Inflammatory macrophage (primary cell): ENCODE data around the gene AK2.

ENCODE experiments used
- DNase-seq, 2 donors: peaks; one replicate each; pipeline ENCODE4 v3.0.0-alpha.2; 2020 to 2022

AK2 gene

GRCh38 chr1:32969566-32969965 lies 67.1 kb downstream of the AK2 start:
- DNase-seq = peak in 1 of 2 donors; percentile 43

- no peak for DNase-seq
Observed at GRCh38 chr1:32967888-32968568, 68.7 kb downstream of the AK2 start.

GRCh38 chr1:32966900-32967299 lies 69.8 kb downstream of the AK2 start:
- DNase-seq = no peak

GRCh38 chr1:32965251-32965747 lies 71.4 kb downstream of the AK2 start:
- DNase-seq = peak; percentile 31 to 39

- peak; percentile 97 for DNase-seq
Observed at GRCh38 chr1:32964461-32965250, 72.0 kb downstream of the AK2 start, which contains the start of gene RNF19B. TSS of gene RNF19B (minus strand) at chr1:32964809. CDS start at chr1:32964685, 124 bp downstream.

- peak; percentile 41 to 59 for DNase-seq
Observed at GRCh38 chr1:32963746-32964460, 72.8 kb downstream of the AK2 start.

- peak in 1 of 2 donors; percentile 51 for DNase-seq
Observed at GRCh38 chr1:32962248-32962896, 74.3 kb downstream of the AK2 start.

GRCh38 chr1:32960819-32961355 lies 75.8 kb downstream of the AK2 start:
- no peak for DNase-seq

GRCh38 chr1:32960342-32960741 lies 76.3 kb downstream of the AK2 start:
- no peak for DNase-seq

GRCh38 chr1:32958827-32959226 lies 77.9 kb downstream of the AK2 start:
- no peak for DNase-seq
